Memory B cell (primary cell): Measurements from ENCODE around the gene PSTK.
A peak's percentile ranks its signal among the peaks of the same experiment; 100 is the strongest.

Experiments
- ATAC-seq: fragments of 150-1000 bp; cut with Tn5 transposase; 2 replicates; pipeline ENCODE4 v1.10.0; 2021; ENCODE audit warnings: low read depth, mild to moderate bottlenecking, moderate library complexity
- DNase-seq, 2 donors: peaks; one replicate each; pipeline ENCODE4 v3.0.0; 2022; ENCODE audit warnings: low spot score in 2 of 2
- H3K27ac Mint-ChIP-seq: one replicate; pipeline ENCODE4 v1.8.0; 2022; ENCODE audit warnings: mild to moderate bottlenecking, moderate library complexity, mixed read lengths
- H3K27me3 Mint-ChIP-seq: one replicate; pipeline ENCODE4 v1.8.0; 2022; ENCODE audit warnings: mixed read lengths
- H3K36me3 Mint-ChIP-seq: one replicate; pipeline ENCODE4 v1.8.0; 2022; ENCODE audit warnings: mild to moderate bottlenecking, mixed read lengths
- H3K4me1 Mint-ChIP-seq: one replicate; pipeline ENCODE4 v1.8.0; 2022; ENCODE audit warnings: mixed read lengths
- H3K4me3 Mint-ChIP-seq: one replicate; pipeline ENCODE4 v1.8.0; 2022; ENCODE audit warnings: mild to moderate bottlenecking, moderate library complexity, mixed read lengths
- H3K9me3 Mint-ChIP-seq: one replicate; pipeline ENCODE4 v1.8.0; 2022; ENCODE audit warnings: mixed read lengths

PSTK gene

DNA sequence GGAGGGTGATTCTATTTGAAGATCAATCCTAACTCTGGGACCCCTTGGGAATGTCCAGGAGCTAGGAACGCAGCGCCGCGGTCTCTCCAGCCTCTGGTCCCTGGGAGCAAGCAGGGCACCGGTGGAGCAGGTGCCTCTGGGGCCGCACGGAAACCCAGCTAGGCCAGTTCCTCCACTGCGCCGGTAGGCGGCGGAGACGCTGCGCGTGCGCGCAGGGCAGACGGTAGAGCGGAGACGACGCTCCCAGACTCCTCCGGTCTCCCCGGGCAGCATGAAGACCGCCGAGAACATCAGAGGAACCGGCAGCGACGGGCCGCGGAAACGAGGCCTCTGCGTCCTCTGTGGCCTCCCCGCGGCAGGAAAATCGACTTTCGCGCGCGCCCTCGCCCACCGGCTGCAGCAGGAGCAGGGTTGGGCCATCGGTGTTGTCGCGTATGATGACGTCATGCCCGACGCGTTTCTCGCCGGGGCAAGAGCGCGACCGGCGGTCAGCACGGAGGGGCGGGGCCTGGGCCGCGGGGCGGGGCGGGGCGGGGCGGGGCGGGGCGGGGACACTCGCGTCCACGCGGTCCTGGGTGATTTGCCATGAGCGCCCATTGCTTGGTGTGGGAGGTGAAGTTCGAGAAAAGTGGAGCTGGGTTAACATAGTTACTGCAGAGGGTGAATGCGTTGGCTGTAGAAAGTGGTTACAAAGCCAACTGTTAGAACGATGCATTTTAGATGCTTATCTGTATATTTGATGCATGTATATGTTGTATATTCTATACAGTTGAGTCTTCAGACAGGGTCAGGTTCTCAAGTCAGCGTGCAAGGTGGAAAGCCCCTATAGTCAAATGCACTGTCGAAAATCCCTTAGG, at the start of gene PSTK:
Gene PSTK (plus strand): TSS at position 193 of the 857 bp plus-strand sequence. CDS start 79 bp downstream, at position 272.
- H3K4me3 Mint-ChIP-seq, result peak within 1 kb of the TSS; percentile 88
- peak within 1 kb of the TSS; percentile 98 for H3K27ac Mint-ChIP-seq
- peak; percentile 85 to 95 for DNase-seq
- peaks cover 3% of the 10 kb centered on the region for H3K36me3 Mint-ChIP-seq
- peaks cover 7% of the 10 kb centered on the region for H3K4me1 Mint-ChIP-seq
- ATAC-seq, result peak; percentile 92
- no peaks in the 10 kb centered on the region for H3K27me3 Mint-ChIP-seq
- H3K9me3 Mint-ChIP-seq, result no peaks in the 10 kb centered on the region

GRCh38 chr10:122931088-122931906, 48.9 kb upstream of the PSTK start:
- Mint-ChIP-seq H3K4me3 (no peak overlapping the region), H3K36me3 (peaks cover 6% of the 10 kb centered on the region), H3K4me1 (no peaks in the 10 kb centered on the region), H3K9me3 (no peaks in the 10 kb centered on the region), H3K27ac (no peak overlapping the region), H3K27me3 (no peaks in the 10 kb centered on the region)
- DNase-seq (no peak), ATAC-seq (no peak)

GRCh38 chr10:122939133-122939855, 40.9 kb upstream of the PSTK start:
- Mint-ChIP-seq H3K4me3 (no peak overlapping the region), H3K4me1 (peaks cover 7% of the 10 kb centered on the region), H3K36me3 (peaks cover 21% of the 10 kb centered on the region), H3K27ac (no peak overlapping the region), H3K27me3 (no peaks in the 10 kb centered on the region), H3K9me3 (no peaks in the 10 kb centered on the region)
- ATAC-seq (no peak), DNase-seq (no peak)

DNA sequence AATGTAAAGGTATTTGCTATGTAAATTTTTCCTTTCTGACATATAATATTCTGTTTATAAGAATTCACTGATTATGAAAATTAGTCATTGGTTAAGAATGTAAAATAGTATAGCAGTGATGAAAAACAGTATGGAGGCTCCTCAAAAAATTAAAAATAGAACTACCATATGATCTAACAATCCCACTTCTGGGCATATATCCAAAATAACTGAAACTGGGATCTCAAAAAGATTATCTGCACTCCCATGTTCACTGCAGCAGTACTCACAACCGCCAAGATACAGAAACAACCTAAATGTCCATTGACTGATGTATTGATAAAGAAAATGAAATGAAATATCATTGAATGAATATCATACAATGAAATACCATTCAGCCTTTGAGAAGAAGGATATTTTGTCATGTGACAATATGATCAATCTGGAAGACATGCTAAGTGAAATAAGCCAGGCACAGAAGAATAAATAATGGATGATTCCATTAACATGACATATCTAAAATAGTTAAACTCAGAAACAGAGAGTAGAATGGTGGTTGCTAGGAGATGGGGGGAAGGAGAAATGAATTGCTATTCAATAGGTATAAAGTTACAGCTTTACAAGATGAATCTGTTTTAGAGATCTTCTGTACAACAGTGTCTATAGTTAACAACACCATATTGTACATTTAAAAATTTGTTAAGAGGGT, 40.2 kb upstream of the PSTK start:
- H3K27ac Mint-ChIP-seq, result no peak overlapping the region
- ATAC-seq, result no peak
- H3K4me1 Mint-ChIP-seq, result peaks cover 7% of the 10 kb centered on the region
- no peak for DNase-seq
- H3K27me3 Mint-ChIP-seq, result no peaks in the 10 kb centered on the region
- no peak overlapping the region for H3K4me3 Mint-ChIP-seq
- H3K36me3 Mint-ChIP-seq, result peaks cover 21% of the 10 kb centered on the region
- no peaks in the 10 kb centered on the region for H3K9me3 Mint-ChIP-seq

DNA sequence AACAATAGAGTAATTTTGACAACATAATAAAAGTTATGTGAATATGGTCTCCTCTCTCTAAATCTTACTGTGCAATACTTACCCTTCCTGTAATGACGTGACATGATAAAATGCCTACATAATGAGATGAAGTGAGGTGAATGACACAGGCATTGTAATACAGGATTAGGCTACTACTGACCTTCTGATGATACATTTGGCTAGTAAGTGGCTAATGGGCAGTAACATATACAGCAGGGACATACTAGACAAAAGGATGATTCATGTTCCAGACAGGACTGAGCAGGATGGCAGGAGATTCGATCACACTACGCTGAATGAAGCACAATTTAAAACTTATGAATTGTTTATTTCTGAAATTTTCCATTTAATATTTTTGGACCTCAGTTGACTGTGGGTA, 30.9 kb upstream of the PSTK start:
- peaks cover 16% of the 10 kb centered on the region for H3K36me3 Mint-ChIP-seq
- no peaks in the 10 kb centered on the region for H3K9me3 Mint-ChIP-seq
- no peak overlapping the region for H3K27ac Mint-ChIP-seq
- H3K4me1 Mint-ChIP-seq, result peaks cover 16% of the 10 kb centered on the region
- H3K27me3 Mint-ChIP-seq, result no peaks in the 10 kb centered on the region
- ATAC-seq, result no peak
- no peak overlapping the region for H3K4me3 Mint-ChIP-seq
- no peak for DNase-seq

DNA sequence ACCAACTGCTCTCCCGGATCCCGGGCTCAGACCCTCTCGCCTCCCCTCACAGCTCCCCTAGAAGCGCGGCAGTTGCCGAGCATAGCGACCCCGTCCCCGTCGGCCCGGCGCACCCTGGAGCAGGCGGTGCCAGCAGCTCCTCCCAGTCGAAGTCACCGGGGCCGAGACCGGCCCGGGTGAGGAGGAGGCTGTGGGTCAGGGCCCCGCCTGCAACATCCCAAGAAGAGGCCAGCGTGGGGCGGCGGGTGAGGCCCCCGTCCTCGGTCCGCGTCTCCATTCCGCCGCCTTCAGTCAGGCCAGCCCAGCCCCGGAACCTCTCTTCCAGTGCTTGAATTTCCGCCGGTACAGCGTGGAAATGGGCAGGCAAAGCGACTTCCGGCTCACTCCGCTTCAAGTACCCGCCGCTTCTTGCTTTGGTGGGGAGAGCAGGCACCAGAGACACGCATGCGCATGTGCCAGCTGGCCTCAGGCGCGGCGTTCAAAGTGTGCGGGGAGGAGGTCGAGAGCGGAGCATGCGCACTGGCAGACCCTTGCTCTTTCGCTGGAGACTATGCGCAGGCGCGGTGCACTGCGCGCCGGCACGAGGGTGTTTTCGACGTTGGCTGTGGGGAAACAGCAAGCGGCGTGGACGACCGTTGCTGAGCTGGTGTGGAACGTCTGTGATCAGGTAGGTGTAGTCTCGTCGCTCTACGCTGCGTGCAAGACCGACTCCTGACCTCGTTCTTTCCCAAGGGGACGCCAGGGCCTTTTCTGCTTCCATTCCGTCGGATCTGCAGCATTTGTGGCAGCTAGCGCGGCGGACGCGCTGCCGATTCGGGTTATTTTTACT, 26.1 kb upstream of the PSTK start, which contains the start of gene C10orf88:
Gene C10orf88 (minus strand): TSS at position 326 of the 829 bp plus-strand sequence. CDS start 49 bp downstream, at position 277.
- DNase-seq (peak; percentile 82 to 95), ATAC-seq (peak; percentile 95)
- H3K27me3 Mint-ChIP-seq, result no peaks in the 10 kb centered on the region
- H3K36me3 Mint-ChIP-seq, result peaks cover 2% of the 10 kb centered on the region
- H3K4me1 Mint-ChIP-seq, result peaks cover 22% of the 10 kb centered on the region
- peak within 1 kb of the TSS; percentile 90 for H3K4me3 Mint-ChIP-seq
- peak within 1 kb of the TSS; percentile 82 for H3K27ac Mint-ChIP-seq
- no peaks in the 10 kb centered on the region for H3K9me3 Mint-ChIP-seq

DNA sequence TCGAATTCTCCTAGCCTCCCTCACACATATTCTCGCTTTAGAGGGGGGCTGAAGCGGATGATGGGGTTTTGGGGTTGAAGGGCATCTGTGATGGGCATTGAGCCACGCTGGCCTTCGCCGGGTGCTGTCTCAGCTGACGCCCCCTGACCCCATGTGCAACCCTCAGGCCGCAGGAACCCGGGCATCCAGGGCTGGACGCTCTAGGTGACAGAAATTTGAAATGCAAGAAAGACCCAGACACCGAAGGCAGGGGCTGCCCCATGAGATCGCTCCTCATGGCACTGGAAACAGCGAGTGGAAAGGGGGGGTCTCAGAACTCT, 25.5 kb upstream of the PSTK start:
- DNase-seq (no peak), ATAC-seq (no peak)
- no peaks in the 10 kb centered on the region for H3K27me3 Mint-ChIP-seq
- H3K9me3 Mint-ChIP-seq, result no peaks in the 10 kb centered on the region
- H3K4me3 Mint-ChIP-seq, result peak overlapping the region; percentile 90
- H3K36me3 Mint-ChIP-seq, result no peaks in the 10 kb centered on the region
- H3K4me1 Mint-ChIP-seq, result peaks cover 19% of the 10 kb centered on the region
- H3K27ac Mint-ChIP-seq, result peak overlapping the region; percentile 35

DNA sequence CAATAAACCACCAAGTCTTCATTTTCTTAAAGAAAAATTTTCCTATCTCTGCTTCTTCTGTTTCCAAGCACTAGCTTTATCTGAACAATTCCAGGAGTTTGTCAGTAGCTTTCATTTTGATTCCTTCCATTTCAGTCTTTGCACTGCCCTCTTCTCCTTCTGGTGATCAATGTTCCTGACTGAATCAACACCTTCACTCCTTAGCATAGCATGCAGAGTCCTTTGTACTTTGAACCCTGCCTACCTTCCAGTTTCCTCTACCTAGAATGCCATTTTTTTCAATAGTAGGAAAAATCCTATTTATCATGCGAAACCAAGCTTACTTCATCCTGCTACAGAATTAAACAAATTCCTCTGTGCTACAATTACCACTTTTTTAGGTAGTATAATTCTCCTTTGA, 24.3 kb upstream of the PSTK start:
- no peaks in the 10 kb centered on the region for H3K36me3 Mint-ChIP-seq
- ATAC-seq (no peak), DNase-seq (no peak)
- H3K4me3 Mint-ChIP-seq, result no peak overlapping the region
- no peaks in the 10 kb centered on the region for H3K27me3 Mint-ChIP-seq
- peaks cover 16% of the 10 kb centered on the region for H3K4me1 Mint-ChIP-seq
- no peak overlapping the region for H3K27ac Mint-ChIP-seq
- no peaks in the 10 kb centered on the region for H3K9me3 Mint-ChIP-seq

GRCh38 chr10:122957474-122957873, 22.7 kb upstream of the PSTK start:
- Mint-ChIP-seq H3K9me3 (no peaks in the 10 kb centered on the region), H3K27ac (no peak overlapping the region), H3K36me3 (peaks cover 4% of the 10 kb centered on the region), H3K27me3 (peaks cover 3% of the 10 kb centered on the region), H3K4me1 (peaks cover 15% of the 10 kb centered on the region), H3K4me3 (no peak overlapping the region)
- no peak for DNase-seq
- ATAC-seq, result no peak

DNA sequence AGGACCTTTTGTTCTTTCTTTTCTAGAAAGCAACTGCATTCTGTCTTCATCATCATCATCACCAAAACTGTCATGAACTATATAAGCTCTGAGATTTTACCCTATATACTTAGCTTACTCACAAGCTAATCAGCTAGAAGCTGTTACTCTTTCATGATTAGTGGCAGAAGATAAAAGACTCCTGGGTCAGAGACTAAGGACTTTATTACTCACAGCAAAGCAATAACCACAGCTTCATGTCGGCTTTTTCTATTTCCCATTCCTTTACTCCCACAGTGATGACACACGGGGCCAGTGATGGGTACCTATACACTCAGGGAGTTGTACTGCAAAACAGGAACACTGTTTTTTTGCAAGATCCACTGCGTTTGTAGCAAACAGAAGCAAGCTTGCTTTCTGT, 17.8 kb upstream of the PSTK start:
- Mint-ChIP-seq H3K27me3 (peaks cover 4% of the 10 kb centered on the region), H3K4me3 (no peak overlapping the region), H3K36me3 (peaks cover 15% of the 10 kb centered on the region), H3K27ac (no peak overlapping the region), H3K4me1 (peaks cover 1% of the 10 kb centered on the region), H3K9me3 (peaks cover 7% of the 10 kb centered on the region)
- DNase-seq (no peak), ATAC-seq (no peak)

GRCh38 chr10:122966879-122967278, 13.3 kb upstream of the PSTK start:
- no peaks in the 10 kb centered on the region for H3K4me1 Mint-ChIP-seq
- H3K27me3 Mint-ChIP-seq, result peaks cover 10% of the 10 kb centered on the region
- H3K27ac Mint-ChIP-seq, result no peak overlapping the region
- DNase-seq, result no peak
- H3K9me3 Mint-ChIP-seq, result peaks cover 10% of the 10 kb centered on the region
- no peak overlapping the region for H3K4me3 Mint-ChIP-seq
- H3K36me3 Mint-ChIP-seq, result peaks cover 16% of the 10 kb centered on the region
- no peak for ATAC-seq

GRCh38 chr10:122968698-122969097, 11.5 kb upstream of the PSTK start:
- Mint-ChIP-seq H3K4me3 (no peak overlapping the region), H3K27me3 (peaks cover 6% of the 10 kb centered on the region), H3K27ac (no peak overlapping the region), H3K4me1 (no peaks in the 10 kb centered on the region), H3K36me3 (peaks cover 10% of the 10 kb centered on the region), H3K9me3 (peaks cover 10% of the 10 kb centered on the region)
- ATAC-seq, result no peak
- DNase-seq, result no peak

GRCh38 chr10:122974023-122974422, 6.2 kb upstream of the PSTK start:
- no peaks in the 10 kb centered on the region for H3K36me3 Mint-ChIP-seq
- no peak overlapping the region for H3K4me3 Mint-ChIP-seq
- no peak for DNase-seq
- no peak for ATAC-seq
- H3K27me3 Mint-ChIP-seq, result no peaks in the 10 kb centered on the region
- peaks cover 3% of the 10 kb centered on the region for H3K4me1 Mint-ChIP-seq
- no peaks in the 10 kb centered on the region for H3K9me3 Mint-ChIP-seq
- no peak overlapping the region for H3K27ac Mint-ChIP-seq
